ENCODE results near the gene ATG13. TPM values are rescaled to one million over a fixed set of nuclear protein-coding genes. Genes with fewer than 3 reads are reported as not detected.
A peak's percentile ranks its signal among the peaks of the same experiment; 100 is the strongest.

The ATG13 gene
- polyA plus RNA-seq, 1 donor (not counting 4 experiments of a cell fraction or from before 2014, with no cell fraction given): 33.3 TPM

DNA sequence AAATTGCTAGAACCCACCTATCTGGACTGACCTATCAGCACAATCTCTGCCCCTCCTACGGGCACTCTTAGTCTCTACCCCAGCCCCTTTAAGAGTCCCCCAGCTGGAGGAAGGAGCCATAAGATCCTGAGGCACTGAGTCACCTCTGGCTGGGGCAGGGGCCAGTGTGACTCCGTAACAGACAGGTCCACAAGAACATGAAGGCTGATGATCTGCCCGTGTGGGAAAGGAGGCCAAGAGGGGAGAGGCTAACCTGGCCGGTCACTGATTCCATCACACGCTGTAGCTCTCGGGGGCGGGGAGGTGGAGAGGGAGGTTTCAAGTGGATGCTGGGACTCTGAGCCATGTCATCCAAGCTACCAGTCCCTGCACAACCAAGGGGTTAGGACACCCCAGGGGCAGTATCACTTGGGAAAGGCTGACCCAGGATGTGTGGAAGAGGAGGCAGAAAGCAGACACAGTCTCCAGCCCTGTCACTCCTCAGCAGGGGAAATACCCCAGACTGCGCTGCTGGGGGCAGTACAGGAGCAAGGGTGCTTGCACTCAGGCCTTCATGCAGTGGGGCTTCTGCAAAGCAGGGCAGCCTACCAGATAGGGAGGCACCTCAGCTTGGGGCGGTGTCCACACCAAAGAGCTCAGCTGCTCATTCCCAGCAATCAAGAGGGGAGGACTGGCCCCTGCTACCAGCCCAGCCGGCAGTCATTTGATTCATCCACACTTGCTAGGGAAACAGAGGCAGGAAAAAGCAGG lies 60.8 kb downstream of the ATG13 start:
- no peak overlapping the region for H2AFZ ChIP-seq (ENCODE audit: control insufficient read depth, low read length)
- H3K9me3 ChIP-seq (ENCODE audit: control insufficient read depth, low read depth, low read length): no peaks in the 10 kb centered on the region
- H3K4me1 ChIP-seq (ENCODE audit: control insufficient read depth, extremely low read depth, insufficient read depth, low read length): peaks cover 25% of the 10 kb centered on the region
- dilution Hi-C loops (cut with MboI; ENCODE audit: extremely low pct_ligation_motif_present, low sequenced_read_pairs): no loop called here
- no peak overlapping the region for H3K4me3 ChIP-seq (ENCODE audit: control insufficient read depth in 2 of 3, extremely low read depth in 1 of 3, insufficient read depth in 2 of 3, low read depth in 1 of 3, low read length in 3 of 3)
- TF ChIP-seq, protein P1, sequence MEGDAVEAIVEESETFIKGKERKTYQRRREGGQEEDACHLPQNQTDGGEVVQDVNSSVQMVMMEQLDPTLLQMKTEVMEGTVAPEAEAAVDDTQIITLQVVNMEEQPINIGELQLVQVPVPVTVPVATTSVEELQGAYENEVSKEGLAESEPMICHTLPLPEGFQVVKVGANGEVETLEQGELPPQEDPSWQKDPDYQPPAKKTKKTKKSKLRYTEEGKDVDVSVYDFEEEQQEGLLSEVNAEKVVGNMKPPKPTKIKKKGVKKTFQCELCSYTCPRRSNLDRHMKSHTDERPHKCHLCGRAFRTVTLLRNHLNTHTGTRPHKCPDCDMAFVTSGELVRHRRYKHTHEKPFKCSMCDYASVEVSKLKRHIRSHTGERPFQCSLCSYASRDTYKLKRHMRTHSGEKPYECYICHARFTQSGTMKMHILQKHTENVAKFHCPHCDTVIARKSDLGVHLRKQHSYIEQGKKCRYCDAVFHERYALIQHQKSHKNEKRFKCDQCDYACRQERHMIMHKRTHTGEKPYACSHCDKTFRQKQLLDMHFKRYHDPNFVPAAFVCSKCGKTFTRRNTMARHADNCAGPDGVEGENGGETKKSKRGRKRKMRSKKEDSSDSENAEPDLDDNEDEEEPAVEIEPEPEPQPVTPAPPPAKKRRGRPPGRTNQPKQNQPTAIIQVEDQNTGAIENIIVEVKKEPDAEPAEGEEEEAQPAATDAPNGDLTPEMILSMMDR (optimal IDR thresholded peaks at IDR 0.05 in 1 of 3, IDR thresholded peaks at IDR 0.05 in 1 of 3, conservative IDR thresholded peaks at IDR 0.05 in 1 of 3; ENCODE audit: extremely low read depth in 1 of 3, insufficient read depth in 2 of 3, low read length in 3 of 3): peak in 1 of 3 experiments; percentile 22
- no peak for TF ChIP-seq EZH2 (IDR thresholded peaks at IDR 0.05; ENCODE audit: low read length)
- H3K27me3 ChIP-seq (ENCODE audit: control insufficient read depth, extremely low read depth, insufficient read depth, low read length): no peaks in the 10 kb centered on the region
- no peaks in the 10 kb centered on the region for H3K79me2 ChIP-seq (ENCODE audit: control insufficient read depth, insufficient read depth, low read length)
- no peak overlapping the region for H3K9ac ChIP-seq (ENCODE audit: control insufficient read depth, extremely low read depth, insufficient read depth, low read length)
- no peak overlapping the region for H3K4me2 ChIP-seq (ENCODE audit: control insufficient read depth, extremely low read depth, insufficient read depth, low read depth, low read length)
- DNase-seq (ENCODE audit: low read depth, low spot score) (no peak), FAIRE-seq (no peak)
- no peaks in the 10 kb centered on the region for H4K20me1 ChIP-seq (ENCODE audit: control insufficient read depth, extremely low read depth, insufficient read depth, low read length)
- no peaks in the 10 kb centered on the region for H3K9me1 ChIP-seq (ENCODE audit: control insufficient read depth, extremely low read depth, insufficient read depth, low read length)
- peaks cover 26 to 39% of the 10 kb centered on the region in 2 experiments for H3K36me3 ChIP-seq (ENCODE audit: control insufficient read depth in 2 of 2, extremely low read depth in 1 of 2, insufficient read depth in 2 of 2, low read length in 2 of 2)
- H3K27ac ChIP-seq (ENCODE audit: control insufficient read depth, insufficient read depth, low read length): no peak overlapping the region

DNA sequence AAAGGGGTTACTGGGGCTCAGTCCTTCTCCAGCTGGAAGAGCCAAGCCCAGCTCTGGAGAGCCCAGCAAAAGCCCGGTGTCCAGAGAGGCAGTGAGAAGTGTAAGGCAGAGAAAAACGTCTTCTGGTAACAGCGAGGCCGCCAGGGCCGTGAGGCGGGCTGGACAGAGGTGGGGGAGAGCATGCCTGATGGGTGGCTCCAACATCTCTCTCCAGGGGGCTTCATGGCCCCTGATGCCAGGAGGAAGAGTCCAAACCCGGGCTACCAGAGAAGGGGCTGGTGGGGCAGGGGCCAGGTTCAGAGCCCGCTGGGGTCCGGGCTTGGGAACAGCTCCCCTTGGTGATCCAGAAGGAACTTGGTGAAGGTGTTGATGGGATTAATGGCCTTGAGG lies 61.4 kb downstream of the ATG13 start:
- H3K9me3 ChIP-seq (ENCODE audit: control insufficient read depth, low read depth, low read length): no peaks in the 10 kb centered on the region
- no peak for FAIRE-seq
- H2AFZ ChIP-seq (ENCODE audit: control insufficient read depth, low read length): no peak overlapping the region
- peaks cover 26 to 34% of the 10 kb centered on the region in 2 experiments for H3K36me3 ChIP-seq (ENCODE audit: control insufficient read depth in 2 of 2, extremely low read depth in 1 of 2, insufficient read depth in 2 of 2, low read length in 2 of 2)
- peaks cover 29% of the 10 kb centered on the region for H3K4me1 ChIP-seq (ENCODE audit: control insufficient read depth, extremely low read depth, insufficient read depth, low read length)
- no peak overlapping the region for H3K4me3 ChIP-seq (ENCODE audit: control insufficient read depth in 2 of 3, extremely low read depth in 1 of 3, insufficient read depth in 2 of 3, low read depth in 1 of 3, low read length in 3 of 3)
- H3K9me1 ChIP-seq (ENCODE audit: control insufficient read depth, extremely low read depth, insufficient read depth, low read length): no peaks in the 10 kb centered on the region
- TF ChIP-seq, protein P1 (optimal IDR thresholded peaks at IDR 0.05 in 1 of 3, IDR thresholded peaks at IDR 0.05 in 1 of 3, conservative IDR thresholded peaks at IDR 0.05 in 1 of 3; ENCODE audit: extremely low read depth in 1 of 3, insufficient read depth in 2 of 3, low read length in 3 of 3): no peak
- TF ChIP-seq EZH2 (IDR thresholded peaks at IDR 0.05; ENCODE audit: low read length): no peak
- no peaks in the 10 kb centered on the region for H3K27me3 ChIP-seq (ENCODE audit: control insufficient read depth, extremely low read depth, insufficient read depth, low read length)
- no peak overlapping the region for H3K27ac ChIP-seq (ENCODE audit: control insufficient read depth, insufficient read depth, low read length)
- H3K79me2 ChIP-seq (ENCODE audit: control insufficient read depth, insufficient read depth, low read length): no peaks in the 10 kb centered on the region
- H3K4me2 ChIP-seq (ENCODE audit: control insufficient read depth, extremely low read depth, insufficient read depth, low read depth, low read length): no peak overlapping the region
- DNase-seq (ENCODE audit: low read depth, low spot score): no peak
- no peaks in the 10 kb centered on the region for H4K20me1 ChIP-seq (ENCODE audit: control insufficient read depth, extremely low read depth, insufficient read depth, low read length)
- dilution Hi-C loops (cut with MboI; ENCODE audit: extremely low pct_ligation_motif_present, low sequenced_read_pairs): no loop called here
- H3K9ac ChIP-seq (ENCODE audit: control insufficient read depth, extremely low read depth, insufficient read depth, low read length): no peak overlapping the region

Data from keratinocyte (primary cell).